ENCODE data around the gene SLC4A2. TPM values are rescaled to one million over a fixed set of nuclear protein-coding genes. Genes with fewer than 3 reads are reported as not detected.
"Not testable (repeated sequence)": the region's sequence is repeated elsewhere in the genome, so short reads cannot be mapped to it uniquely, and the experiment has no call there.

Gene SLC4A2
- total RNA-seq (2014; rRNA removed; shearing (Covaris generic)) = 129 and 132 TPM in 2 replicates

GRCh38 chr7:151059367-151060112, at the start of gene SLC4A2:
TSS of gene SLC4A2 (plus strand) at chr7:151059589. CDS start at chr7:151061988, 2,399 bp downstream.
- Histone ChIP-seq H3K36me3 (peaks cover 4% of the 10 kb centered on the region), H3K27me3 (no peaks in the 10 kb centered on the region), H3K4me1 (peaks cover 5% of the 10 kb centered on the region; the same call in 1 of the 2 replicates), H3K9me3 (replicated peaks) (no peaks in the 10 kb centered on the region), H3K4me3 (peak within 1 kb of the TSS; percentile 68), H3K27ac (peak within 1 kb of the TSS; percentile 96)
- DNase-seq = peak; percentile 83 to 86

- no peaks in the 10 kb centered on the region for H3K36me3 ChIP-seq
- H3K27me3 ChIP-seq = peaks cover 38% of the 10 kb centered on the region
- no peak overlapping the region for H3K4me3 ChIP-seq
- H3K4me1 ChIP-seq = no peaks in the 10 kb centered on the region
- no peaks in the 10 kb centered on the region for H3K9me3 ChIP-seq (replicated peaks)
- DNase-seq = no peak
- H3K27ac ChIP-seq = no peak overlapping the region
These were observed 49.4 kb upstream of the SLC4A2 start for GRCh38 chr7:151010037-151010306.

GRCh38 chr7:151010307-151011096, 48.9 kb upstream of the SLC4A2 start:
- no peaks in the 10 kb centered on the region for H3K4me1 ChIP-seq
- H3K27me3 ChIP-seq = peaks cover 41% of the 10 kb centered on the region
- H3K4me3 ChIP-seq = no peak overlapping the region
- no peaks in the 10 kb centered on the region for H3K9me3 ChIP-seq (replicated peaks)
- H3K27ac ChIP-seq = no peak overlapping the region
- no peaks in the 10 kb centered on the region for H3K36me3 ChIP-seq
- no peak for DNase-seq

GRCh38 chr7:151011097-151011409, 48.3 kb upstream of the SLC4A2 start:
- peaks cover 46% of the 10 kb centered on the region for H3K27me3 ChIP-seq
- no peak for DNase-seq
- H3K4me3 ChIP-seq = no peak overlapping the region
- H3K4me1 ChIP-seq = no peaks in the 10 kb centered on the region
- H3K9me3 ChIP-seq (replicated peaks) = no peaks in the 10 kb centered on the region
- H3K36me3 ChIP-seq = no peaks in the 10 kb centered on the region
- H3K27ac ChIP-seq = no peak overlapping the region

GRCh38 chr7:151011616-151012015, 47.8 kb upstream of the SLC4A2 start:
- not testable (repeated sequence) for DNase-seq

GRCh38 chr7:151012031-151012692, 47.2 kb upstream of the SLC4A2 start:
- Histone ChIP-seq H3K9me3 (replicated peaks) (no peaks in the 10 kb centered on the region), H3K4me3 (no peak overlapping the region), H3K36me3 (no peaks in the 10 kb centered on the region), H3K4me1 (no peaks in the 10 kb centered on the region), H3K27me3 (peaks cover 48% of the 10 kb centered on the region), H3K27ac (no peak overlapping the region)
- no peak for DNase-seq

More at GRCh38 chr7:151011616-151012015, 47.8 kb upstream of the SLC4A2 start:
- peaks cover 47% of the 10 kb centered on the region for H3K27me3 ChIP-seq
- H3K4me3 ChIP-seq; H3K9me3 ChIP-seq (replicated peaks); H3K4me1 ChIP-seq; H3K36me3 ChIP-seq; H3K27ac ChIP-seq: not testable (repeated sequence)

- DNase-seq = peak in 1 of 2 experiments; percentile 49
- no peaks in the 10 kb centered on the region for H3K36me3 ChIP-seq
These were observed 46.5 kb upstream of the SLC4A2 start for GRCh38 chr7:151012911-151013347.

GRCh38 chr7:151013356-151013732, 46.0 kb upstream of the SLC4A2 start:
- Histone ChIP-seq H3K27me3 (peaks cover 50% of the 10 kb centered on the region), H3K4me3 (no peak overlapping the region), H3K4me1 (no peaks in the 10 kb centered on the region; the same call in 1 of the 2 replicates), H3K9me3 (replicated peaks) (no peaks in the 10 kb centered on the region), H3K36me3 (no peaks in the 10 kb centered on the region), H3K27ac (no peak overlapping the region)
- no peak for DNase-seq

More at GRCh38 chr7:151012911-151013347, 46.5 kb upstream of the SLC4A2 start:
- Histone ChIP-seq H3K4me3 (no peak overlapping the region), H3K27me3 (peaks cover 50% of the 10 kb centered on the region), H3K27ac (no peak overlapping the region), H3K9me3 (replicated peaks) (no peaks in the 10 kb centered on the region), H3K4me1 (no peaks in the 10 kb centered on the region; the same call in 1 of the 2 replicates)

GRCh38 chr7:151013733-151014497, 45.5 kb upstream of the SLC4A2 start:
- H3K4me1 ChIP-seq = no peaks in the 10 kb centered on the region; the same call in 1 of the 2 replicates
- no peak overlapping the region for H3K4me3 ChIP-seq
- no peak overlapping the region for H3K27ac ChIP-seq
- peaks cover 47% of the 10 kb centered on the region for H3K27me3 ChIP-seq
- no peaks in the 10 kb centered on the region for H3K9me3 ChIP-seq (replicated peaks)
- H3K36me3 ChIP-seq = no peaks in the 10 kb centered on the region
- no peak for DNase-seq

- Histone ChIP-seq H3K27me3 (peaks cover 50% of the 10 kb centered on the region), H3K9me3 (replicated peaks) (no peaks in the 10 kb centered on the region), H3K36me3 (no peaks in the 10 kb centered on the region), H3K4me1 (no peaks in the 10 kb centered on the region; the same call in 1 of the 2 replicates), H3K27ac (no peak overlapping the region), H3K4me3 (no peak overlapping the region)
- no peak for DNase-seq
These were observed 44.4 kb upstream of the SLC4A2 start for GRCh38 chr7:151014950-151015349.

- no peak overlapping the region for H3K4me3 ChIP-seq
- no peaks in the 10 kb centered on the region; the same call in 1 of the 2 replicates for H3K4me1 ChIP-seq
- DNase-seq = no peak
- H3K27ac ChIP-seq = no peak overlapping the region
- H3K27me3 ChIP-seq = peaks cover 47% of the 10 kb centered on the region
- H3K36me3 ChIP-seq = no peaks in the 10 kb centered on the region
- no peaks in the 10 kb centered on the region for H3K9me3 ChIP-seq (replicated peaks)
These were observed 43.4 kb upstream of the SLC4A2 start for GRCh38 chr7:151015967-151016366.

GRCh38 chr7:151016505-151016904, 42.9 kb upstream of the SLC4A2 start:
- Histone ChIP-seq H3K36me3 (no peaks in the 10 kb centered on the region), H3K4me1 (no peaks in the 10 kb centered on the region; the same call in 1 of the 2 replicates), H3K4me3 (no peak overlapping the region), H3K27me3 (peaks cover 44% of the 10 kb centered on the region), H3K9me3 (replicated peaks) (no peaks in the 10 kb centered on the region), H3K27ac (no peak overlapping the region)
- DNase-seq = no peak

- DNase-seq = no peak
- no peak overlapping the region for H3K4me3 ChIP-seq
- no peaks in the 10 kb centered on the region for H3K9me3 ChIP-seq (replicated peaks)
- H3K4me1 ChIP-seq = no peaks in the 10 kb centered on the region; the same call in 1 of the 2 replicates
- H3K27me3 ChIP-seq = peaks cover 40% of the 10 kb centered on the region
- H3K36me3 ChIP-seq = no peaks in the 10 kb centered on the region
- no peak overlapping the region for H3K27ac ChIP-seq
These were observed 42.4 kb upstream of the SLC4A2 start for GRCh38 chr7:151016942-151017341.

- Histone ChIP-seq H3K4me1 (no peaks in the 10 kb centered on the region; the same call in 1 of the 2 replicates), H3K27me3 (peaks cover 37% of the 10 kb centered on the region), H3K9me3 (replicated peaks) (no peaks in the 10 kb centered on the region), H3K27ac (no peak overlapping the region), H3K36me3 (no peaks in the 10 kb centered on the region), H3K4me3 (no peak overlapping the region)
- no peak for DNase-seq
These were observed 41.9 kb upstream of the SLC4A2 start for GRCh38 chr7:151017370-151017952.

All from SJCRH30 (cell line).